HEK293T (cell line): ENCODE results near the gene FBXL3.

ENCODE experiments used
- CTCF ChIA-PET: fragments of 350-600 bp; formaldehyde crosslinking; extraction: SDS; loops from one replicate; lab custom pipeline; 2021; ENCODE audit warnings: antibody characterized with exemption, inconsistent platforms; lab: Yijun Ruan, JAX
- POLR2A ChIA-PET: fragments of 350-600 bp; formaldehyde crosslinking; extraction: SDS; loops from one replicate; lab custom pipeline; 2020; ENCODE audit warnings: antibody characterized with exemption, inconsistent platforms; lab: Yijun Ruan, JAX
- DNase-seq: peaks from one replicate; pipeline ENCODE4 v3.0.0; 2012; ENCODE audit warnings: mixed read lengths; ENCODE audit errors: extremely low spot score
- ARNT ChIP-seq: fragments of 450-650 bp; IDR thresholded peaks from 2 replicates; pipeline ENCODE4 v1.6.1; 2017; ENCODE audit warnings: mild to moderate bottlenecking
- BHLHE40 ChIP-seq: fragments of 450-650 bp; IDR thresholded peaks from 2 replicates; pipeline ENCODE4 v1.6.1; 2016; ENCODE audit warnings: mild to moderate bottlenecking, moderate library complexity, borderline replicate concordance
- CTBP1 ChIP-seq: fragments of 450-650 bp; IDR thresholded peaks from 2 replicates; pipeline ENCODE4 v1.6.1; 2016; ENCODE audit warnings: borderline replicate concordance
- ELF4 ChIP-seq: fragments of 450-650 bp; IDR thresholded peaks from 2 replicates; pipeline ENCODE4 v1.6.1; 2017; ENCODE audit warnings: antibody characterized with exemption
- FOXA1 ChIP-seq: fragments of 450-650 bp; IDR thresholded peaks from 2 replicates; pipeline ENCODE4 v1.6.1; 2016; ENCODE audit warnings: mild to moderate bottlenecking
- FOXK2 ChIP-seq: fragments of 450-650 bp; IDR thresholded peaks from 2 replicates; pipeline ENCODE4 v1.6.1; 2016; ENCODE audit warnings: mild to moderate bottlenecking
- FOXM1 ChIP-seq: fragments of 450-650 bp; IDR thresholded peaks from 2 replicates; pipeline ENCODE4 v1.6.1; 2017; ENCODE audit warnings: mild to moderate bottlenecking, borderline replicate concordance
- HDGF ChIP-seq: fragments of 450-650 bp; IDR thresholded peaks from 2 replicates; pipeline ENCODE4 v1.6.1; 2017; ENCODE audit warnings: antibody characterized with exemption, borderline replicate concordance
- L3MBTL2 ChIP-seq: fragments of 450-650 bp; conservative IDR thresholded peaks from 2 replicates; pipeline ENCODE4 v1.6.1; 2016; ENCODE audit warnings: mild to moderate bottlenecking
- LEF1 ChIP-seq: fragments of 450-650 bp; IDR thresholded peaks from 2 replicates; pipeline ENCODE4 v1.6.1; 2017; ENCODE audit warnings: mild to moderate bottlenecking, borderline replicate concordance
- NFRKB ChIP-seq: fragments of 450-650 bp; IDR thresholded peaks from 2 replicates; pipeline ENCODE4 v1.6.1; 2016; ENCODE audit warnings: mild to moderate bottlenecking, moderate library complexity
- PKNOX1 ChIP-seq: fragments of 450-650 bp; IDR thresholded peaks from 2 replicates; pipeline ENCODE4 v1.6.1; 2016
- SP1 ChIP-seq: fragments of 450-650 bp; IDR thresholded peaks from 2 replicates; pipeline ENCODE4 v1.6.1; 2017
- SUZ12 ChIP-seq: fragments of 450-650 bp; IDR thresholded peaks from 2 replicates; pipeline ENCODE4 v1.6.1; 2016; ENCODE audit warnings: mild to moderate bottlenecking
- TARDBP ChIP-seq: fragments of 450-650 bp; IDR thresholded peaks from 2 replicates; pipeline ENCODE4 v1.6.1; 2016
- ZNF384 ChIP-seq: fragments of 450-650 bp; IDR thresholded peaks from 2 replicates; pipeline ENCODE4 v1.6.1; 2016

FBXL3 gene

GRCh38 chr13:77056382-77056781 lies 29.4 kb upstream of the FBXL3 start:
- ChIA-PET POLR2A (interaction anchor here (2.5 kb wide), 1 partner anchor 29 kb away, joined by 13 read pairs; the partner anchor contains the start of gene FBXL3), CTCF (interaction anchor here (1.0 kb wide), 1 partner anchor 76 kb away, joined by 3 read pairs; no protein-coding TSS in a partner anchor)
- TF ChIP-seq BHLHE40 (no peak), FOXM1 (no peak), TARDBP (no peak), CTBP1 (no peak), ELF4 (no peak), FOXA1 (no peak), L3MBTL2 (no peak), SP1 (no peak), FOXK2 (no peak), ZNF384 (no peak), ARNT (no peak), NFRKB (no peak), SUZ12 (no peak), LEF1 (no peak), PKNOX1 (no peak), HDGF (no peak)
- DNase-seq: no peak

- CTCF ChIA-PET: interaction anchor here (0.6 kb wide), 1 partner anchor 9 kb away, joined by 3 read pairs; no protein-coding TSS in a partner anchor
- TF ChIP-seq FOXA1 (no peak), ELF4 (no peak), L3MBTL2 (no peak), SUZ12 (no peak), NFRKB (no peak), FOXM1 (no peak), FOXK2 (no peak), TARDBP (no peak), PKNOX1 (no peak), ARNT (no peak)
- POLR2A ChIA-PET: no interaction called here
- no peak for DNase-seq
Observed at GRCh38 chr13:77055158-77055557, 28.2 kb upstream of the FBXL3 start.

- no peak for DNase-seq
- TF ChIP-seq ZNF384 (no peak), NFRKB (no peak), BHLHE40 (no peak), HDGF (no peak), SP1 (no peak), FOXK2 (no peak), PKNOX1 (no peak), CTBP1 (no peak), L3MBTL2 (no peak), ELF4 (no peak), FOXM1 (no peak), FOXA1 (no peak), LEF1 (no peak), ARNT (no peak), SUZ12 (no peak), TARDBP (no peak)
- ChIA-PET POLR2A (no interaction called here), CTCF (no interaction called here)
Observed at GRCh38 chr13:77053192-77053591, 26.2 kb upstream of the FBXL3 start.

- ChIA-PET POLR2A (no interaction called here), CTCF (no interaction called here)
- no peak for TF ChIP-seq ELF4
- no peak for TF ChIP-seq ARNT
- TF ChIP-seq TARDBP: no peak
- no peak for TF ChIP-seq SP1
- no peak for TF ChIP-seq NFRKB
- TF ChIP-seq PKNOX1: no peak
- TF ChIP-seq FOXM1: no peak
- no peak for TF ChIP-seq BHLHE40
- TF ChIP-seq LEF1: no peak
- no peak for TF ChIP-seq CTBP1
- no peak for DNase-seq
Observed at GRCh38 chr13:77048681-77049080, 21.7 kb upstream of the FBXL3 start.

GRCh38 chr13:77047649-77048343 lies 20.8 kb upstream of the FBXL3 start:
- POLR2A ChIA-PET: interaction anchor here (0.6 kb wide), 1 partner anchor 278 kb away, joined by 3 read pairs; no protein-coding TSS in a partner anchor
- no peak for TF ChIP-seq L3MBTL2
- TF ChIP-seq FOXM1: no peak
- no peak for TF ChIP-seq PKNOX1
- TF ChIP-seq NFRKB: no peak
- no peak for TF ChIP-seq ZNF384
- TF ChIP-seq TARDBP: no peak
- TF ChIP-seq SUZ12: no peak
- TF ChIP-seq BHLHE40: no peak
- no peak for TF ChIP-seq ELF4
- TF ChIP-seq FOXK2: no peak
- no peak for TF ChIP-seq HDGF
- TF ChIP-seq SP1: no peak
- TF ChIP-seq FOXA1: no peak
- no peak for TF ChIP-seq CTBP1
- no peak for TF ChIP-seq LEF1
- no peak for TF ChIP-seq ARNT
- CTCF ChIA-PET: no interaction called here
- no peak for DNase-seq
